NK-92 (cell line): ENCODE data around the gene CNOT4.

Experiments
- DNase-seq: peaks from one replicate; lab custom pipeline; 2025; ENCODE audit not compliant: unreplicated experiment; lab: John Stamatoyannopoulos, UW

CNOT4 gene

GRCh38 chr7:135405969-135406368, 103.9 kb downstream of the CNOT4 start:
- DNase-seq, result no peak

DNA sequence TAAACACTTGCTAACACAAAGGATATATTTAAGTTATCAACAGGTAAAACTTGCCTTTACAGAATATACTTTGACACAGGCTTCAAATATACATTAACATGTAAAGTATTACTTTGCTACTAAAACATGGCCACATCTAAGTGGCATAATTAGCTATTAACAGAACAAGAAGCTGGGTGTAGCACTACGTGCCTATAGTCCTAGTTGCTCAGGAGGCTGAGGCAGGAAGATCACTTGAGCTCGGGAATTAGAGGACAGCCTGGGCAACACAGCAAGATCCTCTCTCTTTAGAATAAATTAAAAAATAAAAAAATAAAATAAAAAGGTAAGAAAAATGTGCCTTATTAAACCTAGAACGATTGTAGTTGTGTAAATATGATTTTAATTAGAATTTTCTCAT, 106.6 kb downstream of the CNOT4 start:
- no peak for DNase-seq

DNA sequence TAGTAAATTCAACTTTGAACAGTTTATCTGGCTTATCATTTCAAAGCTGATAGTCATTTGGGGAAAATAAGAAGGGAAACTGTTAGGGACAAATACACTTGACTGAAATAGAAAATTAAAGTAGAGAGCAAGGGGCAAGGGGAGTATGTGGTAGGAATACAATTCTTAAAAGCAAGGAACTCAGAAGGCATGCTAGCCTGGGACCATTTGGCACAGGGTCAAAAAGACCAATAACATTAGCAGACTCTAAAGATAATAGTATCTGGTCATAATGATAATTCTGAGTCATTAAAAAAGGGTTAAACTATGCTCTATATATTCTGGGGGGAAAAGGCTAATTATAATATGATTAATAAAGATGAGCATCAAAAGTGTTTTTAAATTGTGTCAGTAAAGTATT, 112.2 kb downstream of the CNOT4 start:
- no peak for DNase-seq

GRCh38 chr7:135392701-135393100, 117.2 kb downstream of the CNOT4 start:
- DNase-seq, result no peak

DNA sequence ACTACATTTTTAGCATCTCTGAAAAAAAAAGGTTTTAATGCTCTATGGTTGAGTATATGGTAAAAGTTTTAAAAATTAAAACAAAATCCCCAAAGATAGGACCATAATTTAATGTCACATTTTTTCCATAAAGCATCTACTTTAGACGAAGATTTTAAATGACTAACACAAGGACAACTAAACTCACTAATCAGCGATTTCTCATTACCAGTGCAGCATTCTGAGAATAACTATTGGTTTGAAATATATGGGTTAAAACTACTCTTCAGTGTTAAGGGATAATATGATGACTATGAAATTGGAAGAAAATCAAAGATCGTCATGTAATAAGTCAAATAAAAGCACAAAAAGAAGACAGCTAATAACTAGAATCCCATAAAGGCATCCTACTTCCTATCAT, 118.4 kb downstream of the CNOT4 start:
- DNase-seq, result no peak

- no peak for DNase-seq
Observed at GRCh38 chr7:135390829-135391228, 119.1 kb downstream of the CNOT4 start.

DNA sequence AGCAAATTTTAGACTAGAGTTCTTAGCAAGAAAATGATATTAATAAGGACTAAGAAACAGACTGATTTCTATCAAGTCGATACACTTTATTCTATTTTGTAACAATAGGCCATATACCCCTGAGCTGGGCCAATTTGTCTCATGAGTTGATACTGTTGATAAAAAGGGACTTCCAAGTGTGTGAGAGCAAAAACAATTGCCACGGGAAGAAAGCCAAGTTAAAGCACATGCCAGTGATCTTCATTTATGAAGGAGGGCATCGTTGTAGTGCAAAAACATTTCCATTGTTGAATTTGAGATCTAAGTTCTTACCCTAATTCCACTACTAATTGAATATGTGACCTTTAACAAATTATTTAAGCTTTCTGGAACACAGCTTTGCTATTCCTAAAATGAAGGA, 119.9 kb downstream of the CNOT4 start:
- no peak for DNase-seq

GRCh38 chr7:135388616-135389015, 121.3 kb downstream of the CNOT4 start:
- DNase-seq, result no peak

- no peak for DNase-seq
Observed at GRCh38 chr7:135386776-135387175, 123.1 kb downstream of the CNOT4 start.

GRCh38 chr7:135386181-135386580, 123.7 kb downstream of the CNOT4 start:
- DNase-seq, result no peak

DNA sequence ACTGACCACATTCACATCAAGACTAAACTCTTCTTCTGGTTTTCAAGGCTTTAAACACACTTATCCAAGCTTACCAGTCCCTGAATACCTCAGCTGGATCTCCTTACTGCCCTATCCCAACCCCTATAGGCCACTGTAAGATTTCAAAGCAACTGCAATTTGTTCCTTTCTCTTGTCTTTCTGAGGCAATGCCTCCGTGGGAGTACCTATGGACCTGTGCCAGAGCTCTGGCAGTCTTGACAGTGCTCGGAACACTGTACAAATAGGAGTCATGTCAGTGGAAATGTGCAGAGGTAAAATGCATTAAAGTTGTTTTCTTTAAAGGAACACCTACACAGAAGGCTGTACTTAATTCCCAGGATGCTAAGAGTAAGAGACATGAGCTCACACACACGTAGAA, 124.7 kb downstream of the CNOT4 start:
- DNase-seq, result no peak

- DNase-seq, result no peak
Observed at GRCh38 chr7:135383525-135384175, 126.3 kb downstream of the CNOT4 start.

DNA sequence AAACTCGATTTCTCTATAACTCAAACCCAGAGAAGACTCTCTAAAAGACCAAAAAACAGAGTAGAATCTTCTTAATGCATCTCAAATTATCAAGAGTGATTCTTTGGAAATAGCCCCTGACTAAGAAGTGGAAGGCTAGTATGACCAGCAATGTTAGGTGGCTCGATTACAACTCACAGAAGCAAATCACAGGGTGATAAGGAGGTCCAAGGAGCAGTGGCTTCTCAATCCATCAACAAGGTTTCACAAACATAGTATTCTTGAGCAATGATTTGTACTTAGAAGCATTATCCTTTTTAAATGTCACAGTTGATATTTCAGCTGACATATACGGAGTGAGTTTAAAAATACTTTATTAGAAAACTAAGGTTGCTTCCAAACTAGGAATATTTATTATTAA, 127.7 kb downstream of the CNOT4 start:
- DNase-seq, result no peak

- DNase-seq, result no peak
Observed at GRCh38 chr7:135381369-135381768, 128.5 kb downstream of the CNOT4 start.

GRCh38 chr7:135380351-135380750, 129.6 kb downstream of the CNOT4 start:
- DNase-seq, result no peak

- DNase-seq, result no peak
Observed at GRCh38 chr7:135377171-135377570, 132.7 kb downstream of the CNOT4 start.

DNA sequence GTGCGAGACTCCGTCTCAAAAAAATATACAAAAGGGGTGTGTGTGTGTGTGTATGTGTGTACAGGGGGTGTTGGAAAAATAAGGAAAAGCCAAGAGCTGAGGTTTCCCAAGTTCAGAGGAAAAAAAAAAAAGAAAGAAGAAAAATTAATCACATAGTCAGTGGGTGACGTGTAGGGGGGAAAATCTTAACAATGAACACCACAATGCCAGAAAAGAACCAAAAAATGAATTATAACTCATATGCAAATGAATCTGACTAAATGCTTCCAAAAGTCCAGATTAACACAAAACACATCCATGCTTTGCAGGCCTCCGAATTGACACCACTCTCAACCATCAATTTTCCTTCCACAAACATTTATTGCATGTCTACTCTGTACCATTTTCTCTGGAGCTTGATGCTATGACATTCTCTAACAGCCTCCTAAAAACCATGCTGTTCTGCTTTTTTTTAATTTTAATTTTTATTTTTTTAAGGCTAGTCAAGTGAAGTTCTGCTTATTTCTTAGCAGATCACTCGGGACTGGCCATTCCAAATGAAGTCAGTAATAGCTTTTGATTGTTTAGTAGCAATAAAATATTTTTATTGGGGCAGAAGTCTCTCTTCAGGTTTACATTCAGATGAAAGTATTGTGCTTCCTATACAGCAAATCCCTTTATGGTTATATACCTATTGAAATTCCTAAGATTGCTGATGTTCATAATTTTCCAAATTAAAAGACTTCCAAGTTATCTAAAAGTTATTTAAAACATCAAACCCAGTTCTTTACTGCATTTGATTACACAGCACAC, 133.8 kb downstream of the CNOT4 start:
- DNase-seq, result no peak

DNA sequence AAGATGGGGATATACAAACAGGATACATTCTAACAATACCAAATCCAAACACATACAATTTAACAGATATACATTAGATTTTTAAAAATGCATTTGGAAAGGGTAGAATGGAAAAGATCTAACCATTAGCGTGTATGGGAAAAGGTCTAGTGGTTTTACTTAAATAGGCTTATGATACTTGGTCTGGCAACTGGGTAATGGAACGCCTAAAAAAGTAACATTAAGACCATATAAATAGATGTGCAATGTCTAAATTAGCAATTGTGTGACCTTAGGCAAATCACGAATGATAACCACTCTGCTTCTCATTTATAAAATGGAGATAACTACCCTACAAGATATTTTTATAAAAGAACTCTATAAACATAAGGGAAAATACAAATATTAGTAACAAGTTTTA, 135.2 kb downstream of the CNOT4 start:
- DNase-seq, result no peak

DNA sequence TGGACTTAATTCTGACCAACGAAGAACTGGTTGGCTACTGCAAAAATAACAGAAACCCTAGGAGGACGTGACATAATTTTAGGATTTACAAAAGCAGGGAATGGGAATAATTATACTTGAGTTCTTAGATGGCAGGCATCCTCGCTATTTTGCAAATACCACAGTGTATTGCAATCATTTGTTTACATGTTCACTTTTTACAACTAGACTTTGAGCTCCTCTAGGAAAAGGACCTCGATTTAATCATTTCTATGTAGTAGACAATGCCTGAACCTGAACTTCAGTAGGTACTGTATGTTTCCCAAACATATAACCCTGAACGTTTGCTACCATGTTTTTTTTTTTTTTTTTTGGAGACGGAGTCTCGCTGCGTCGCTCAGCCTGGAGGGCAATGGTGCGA, 137.7 kb downstream of the CNOT4 start:
- no peak for DNase-seq

- no peak for DNase-seq
Observed at GRCh38 chr7:135370656-135371055, 139.2 kb downstream of the CNOT4 start.

- DNase-seq, result no peak
Observed at GRCh38 chr7:135369405-135369804, 140.5 kb downstream of the CNOT4 start.

DNA sequence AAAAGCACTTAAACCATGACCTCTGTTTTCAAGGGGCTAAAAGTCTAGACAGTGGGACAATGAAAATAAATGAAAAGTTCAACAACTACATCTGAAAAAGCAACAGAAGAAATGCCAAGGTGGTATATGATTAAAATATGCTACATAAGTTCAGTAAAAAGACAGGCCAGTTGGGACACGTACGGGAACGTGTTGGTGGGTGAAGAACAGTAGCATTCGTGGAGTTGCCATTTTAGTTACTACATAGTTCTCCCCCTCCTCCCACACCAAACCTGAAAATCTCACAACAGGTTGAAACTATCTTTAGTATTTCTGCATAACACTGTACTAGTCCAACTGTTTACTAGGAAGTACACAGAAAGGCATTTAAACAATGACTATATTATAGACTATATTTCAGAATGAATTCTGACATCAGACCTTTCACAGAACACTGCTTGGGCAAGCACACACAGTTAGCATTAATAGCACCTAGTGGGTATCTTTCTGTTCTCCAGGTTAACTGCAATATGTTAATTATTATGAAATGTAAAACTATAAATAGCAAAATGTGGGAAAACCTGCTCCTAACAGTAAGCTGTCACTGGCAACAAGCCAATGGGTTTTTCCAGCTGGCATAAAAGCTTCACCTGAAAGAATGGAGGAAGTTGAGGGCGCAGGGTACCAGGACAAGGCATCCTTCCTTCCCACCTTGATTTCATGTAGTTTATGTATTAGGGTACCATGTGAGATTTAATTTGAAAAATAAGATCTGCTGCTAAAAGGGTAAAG, 141.3 kb downstream of the CNOT4 start:
- no peak for DNase-seq
